Right forelimb (tissue), 1 donor: ENCODE results near the gene AQP12A.
"Not testable (repeated sequence)": the region's sequence is repeated elsewhere in the genome, so short reads cannot be mapped to it uniquely, and the experiment has no call there.

Experiments used
- DNase-seq: peaks from one replicate; pipeline ENCODE4 v3.0.0-alpha.2; 2018

Gene AQP12A

GRCh38 chr2:240691631-240692420 is at the start of gene AQP12A:
Gene AQP12A, plus strand, starts transcription at chr2:240691866. Its CDS starts 48 bp downstream, at chr2:240691914.
- DNase-seq: peak; percentile 25

- peak; percentile 36 for DNase-seq
These were observed 49.4 kb upstream of the AQP12A start for GRCh38 chr2:240642061-240642805.

GRCh38 chr2:240642806-240643092 is 48.9 kb upstream of the AQP12A start:
- DNase-seq: peak; percentile 15

- peak; percentile 30 for DNase-seq
These were observed 48.4 kb upstream of the AQP12A start for GRCh38 chr2:240643093-240643810.

- DNase-seq: peak; percentile 21
These were observed 47.9 kb upstream of the AQP12A start for GRCh38 chr2:240643811-240644150.

GRCh38 chr2:240644171-240644651 is 47.5 kb upstream of the AQP12A start:
- peak; percentile 35 for DNase-seq

- peak; percentile 19 for DNase-seq
These were observed 46.8 kb upstream of the AQP12A start for GRCh38 chr2:240644859-240645301.

GRCh38 chr2:240645346-240645745 is 46.3 kb upstream of the AQP12A start:
- no peak for DNase-seq

GRCh38 chr2:240645801-240646175 is 45.9 kb upstream of the AQP12A start:
- DNase-seq: no peak

GRCh38 chr2:240646176-240646899 is 45.3 kb upstream of the AQP12A start:
- DNase-seq: no peak

- DNase-seq: no peak
These were observed 44.7 kb upstream of the AQP12A start for GRCh38 chr2:240646900-240647502.

GRCh38 chr2:240647503-240648154 is 44.0 kb upstream of the AQP12A start:
- no peak for DNase-seq

- DNase-seq: no peak
These were observed 43.5 kb upstream of the AQP12A start for GRCh38 chr2:240648155-240648649.

- peak; percentile 39 for DNase-seq
These were observed 42.9 kb upstream of the AQP12A start for GRCh38 chr2:240648650-240649275.

- no peak for DNase-seq
These were observed 42.3 kb upstream of the AQP12A start for GRCh38 chr2:240649331-240649730.

- DNase-seq: no peak
These were observed 41.3 kb upstream of the AQP12A start for GRCh38 chr2:240650254-240650965.

- no peak for DNase-seq
These were observed 40.5 kb upstream of the AQP12A start for GRCh38 chr2:240651185-240651584.

GRCh38 chr2:240655931-240656886 is 35.5 kb upstream of the AQP12A start:
- DNase-seq: no peak

GRCh38 chr2:240659883-240660282 is 31.8 kb upstream of the AQP12A start:
- not testable (repeated sequence) for DNase-seq
